ENCODE measurements around the gene PPP1R14B. TPM values are rescaled to one million over a fixed set of nuclear protein-coding genes. Genes with fewer than 3 reads are reported as not detected.
A peak's percentile ranks its signal among the peaks of the same experiment; 100 is the strongest.

Gene PPP1R14B
- polyA plus RNA-seq, 1 experiment: 283 TPM

GRCh38 chr11:64285885-64286800, 39.4 kb upstream of the PPP1R14B start:
- CTCF ChIA-PET: interaction anchor here (1.5 to 9.2 kb wide), 3 partner anchors 15 to 46 kb away, joined by 3 to 88 read pairs (median 4); partner anchors contain the start of gene CATSPERZ
- Histone ChIP-seq H3K36me3 (ENCODE audit: control insufficient read depth, insufficient read depth, low read length) (0 out of 2 replicates have a peak, but pooled peaks cover 1% of the 10 kb centered on the region), H3K27me3 (ENCODE audit: control insufficient read depth, insufficient read depth, low read length) (peaks cover 8% of the 10 kb centered on the region), H3K4me3 (ENCODE audit: low read depth, low read length) (peak overlapping the region; percentile 90)
- 0 out of 2 replicates have a peak, but pooled peaks have one; percentile 4 for TF ChIP-seq CTCF (IDR thresholded peaks at IDR 0.05; ENCODE audit: insufficient read depth, low read depth, low read length)
- no peak for DNase-seq (ENCODE audit: low read depth)
- POLR2A ChIA-PET: no interaction called here

GRCh38 chr11:64284962-64285884, 38.5 kb upstream of the PPP1R14B start, which contains the start of gene GPR137:
Gene GPR137, plus strand, starts transcription at chr11:64285848. Its CDS starts 677 bp downstream, at chr11:64286525.
- no peak for TF ChIP-seq CTCF (IDR thresholded peaks at IDR 0.05; ENCODE audit: insufficient read depth, low read depth, low read length)
- DNase-seq (ENCODE audit: low read depth): no peak
- ChIA-PET CTCF (interaction anchor here (1.5 to 9.2 kb wide), 3 partner anchors 14 to 46 kb away, joined by 3 to 88 read pairs (median 4); partner anchors contain the start of gene CATSPERZ), POLR2A (no interaction called here)
- Histone ChIP-seq H3K36me3 (ENCODE audit: control insufficient read depth, insufficient read depth, low read length) (0 out of 2 replicates have a peak, but pooled peaks cover 1% of the 10 kb centered on the region), H3K27me3 (ENCODE audit: control insufficient read depth, insufficient read depth, low read length) (0 out of 2 replicates have a peak, but pooled peaks cover under 1% of the 10 kb centered on the region), H3K4me3 (ENCODE audit: low read depth, low read length) (peak within 1 kb of the TSS; percentile 90)

GRCh38 chr11:64284048-64284961, 37.6 kb upstream of the PPP1R14B start, which contains the start of gene BAD:
Gene BAD, minus strand, starts transcription at chr11:64284665. Its CDS starts 297 bp downstream, at chr11:64284368.
- Histone ChIP-seq H3K4me3 (ENCODE audit: low read depth, low read length) (peak within 1 kb of the TSS; percentile 90), H3K36me3 (ENCODE audit: control insufficient read depth, insufficient read depth, low read length) (0 out of 2 replicates have a peak, but pooled peaks cover 1% of the 10 kb centered on the region), H3K27me3 (ENCODE audit: control insufficient read depth, insufficient read depth, low read length) (no peaks in the 10 kb centered on the region)
- ChIA-PET CTCF (interaction anchor here (0.6 to 9.2 kb wide), 9 partner anchors 12 to 71 kb away, joined by 3 to 88 read pairs (median 4); partner anchors contain the start of gene CATSPERZ), POLR2A (no interaction called here)
- no peak for DNase-seq (ENCODE audit: low read depth)
- TF ChIP-seq CTCF (IDR thresholded peaks at IDR 0.05; ENCODE audit: insufficient read depth, low read depth, low read length): no peak

- no peak for DNase-seq (ENCODE audit: low read depth)
- ChIA-PET POLR2A (no interaction called here), CTCF (interaction anchor here (1.1 to 9.2 kb wide), 6 partner anchors 11 to 79 kb away, joined by 3 to 88 read pairs (median 4); partner anchors contain the start of gene CATSPERZ)
- Histone ChIP-seq H3K4me3 (ENCODE audit: low read depth, low read length) (no peak overlapping the region), H3K36me3 (ENCODE audit: control insufficient read depth, insufficient read depth, low read length) (peaks cover 6% of the 10 kb centered on the region), H3K27me3 (ENCODE audit: control insufficient read depth, insufficient read depth, low read length) (no peaks in the 10 kb centered on the region)
- no peak for TF ChIP-seq CTCF (IDR thresholded peaks at IDR 0.05; ENCODE audit: insufficient read depth, low read depth, low read length)
Measured at GRCh38 chr11:64283092-64283491, 36.3 kb upstream of the PPP1R14B start.
